Fibroblast of pulmonary artery (primary cell): ENCODE data around the gene WDR1.

Experiments used
- DNase-seq: peaks from one replicate; pipeline ENCODE4 v3.0.0-alpha.2; 2010; ENCODE audit warnings: low read depth
- H3K4me3 ChIP-seq: replicated peaks from 2 replicates; pipeline ENCODE4 v1.5.1; 2011; ENCODE audit warnings: low read depth, mild to moderate bottlenecking, control low read depth, low read length, moderate library complexity
- CTCF ChIP-seq: IDR thresholded peaks from 2 replicates; pipeline ENCODE4 v1.5.1; 2011; ENCODE audit warnings: mild to moderate bottlenecking, control low read depth, low read length, inconsistent platforms; ENCODE audit errors: missing control alignments

The WDR1 gene

GRCh38 chr4:10079256-10079655 is 37.3 kb downstream of the WDR1 start:
- H3K4me3 ChIP-seq = no peak overlapping the region
- TF ChIP-seq CTCF = no peak
- no peak for DNase-seq

GRCh38 chr4:10078481-10079233 is 37.9 kb downstream of the WDR1 start:
- DNase-seq = no peak
- H3K4me3 ChIP-seq = no peak overlapping the region
- TF ChIP-seq CTCF = no peak

- H3K4me3 ChIP-seq = no peak overlapping the region
- DNase-seq = no peak
- no peak for TF ChIP-seq CTCF
Measured at GRCh38 chr4:10077483-10078335, 38.9 kb downstream of the WDR1 start.

- TF ChIP-seq CTCF = no peak
- no peak overlapping the region for H3K4me3 ChIP-seq
- no peak for DNase-seq
Measured at GRCh38 chr4:10077076-10077475, 39.5 kb downstream of the WDR1 start.

GRCh38 chr4:10075953-10076391 is 40.6 kb downstream of the WDR1 start:
- no peak overlapping the region for H3K4me3 ChIP-seq
- no peak for TF ChIP-seq CTCF
- no peak for DNase-seq

GRCh38 chr4:10075158-10075863 is 41.3 kb downstream of the WDR1 start:
- TF ChIP-seq CTCF = no peak
- DNase-seq = no peak
- H3K4me3 ChIP-seq = no peak overlapping the region
